22Rv1 (cell line): Measurements from ENCODE around the gene IRX5.

ENCODE experiments used
- H3K27ac ChIP-seq: fragments of 450-650 bp; 2 replicates; pipeline ENCODE4 v1.5.1; 2017
- ZFX ChIP-seq: fragments of 450-650 bp; IDR thresholded peaks from 2 replicates; pipeline ENCODE4 v1.6.1; 2017; ENCODE audit warnings: antibody characterized with exemption, borderline replicate concordance
- TF ChIP-seq, protein P1 (sequence below): fragments of 450-650 bp; IDR thresholded peaks from 2 replicates; pipeline ENCODE4 v1.5.1; 2017; ENCODE audit warnings: mild to moderate bottlenecking

The IRX5 gene

DNA sequence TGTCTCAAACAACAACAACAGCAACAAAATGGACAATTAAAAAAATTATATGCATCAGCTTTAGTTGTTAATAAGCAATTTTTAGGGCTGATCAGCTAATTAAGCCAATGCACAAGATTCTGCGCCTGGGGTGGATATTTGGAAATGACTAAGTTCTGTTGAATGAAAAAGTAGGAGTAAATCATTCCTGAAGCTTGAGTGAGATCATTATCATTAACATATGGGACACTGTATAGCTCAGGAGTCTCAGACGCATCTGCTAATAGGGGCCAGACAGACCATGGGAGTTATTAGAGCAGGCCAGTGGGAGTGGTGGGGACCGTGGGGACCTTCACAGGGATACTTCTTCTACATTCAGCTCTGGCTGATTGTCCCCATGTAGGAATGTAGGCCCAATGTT lies 22.8 kb downstream of the IRX5 start:
- H3K27ac ChIP-seq: no peak overlapping the region
- TF ChIP-seq ZFX: no peak
- TF ChIP-seq, protein P1, sequence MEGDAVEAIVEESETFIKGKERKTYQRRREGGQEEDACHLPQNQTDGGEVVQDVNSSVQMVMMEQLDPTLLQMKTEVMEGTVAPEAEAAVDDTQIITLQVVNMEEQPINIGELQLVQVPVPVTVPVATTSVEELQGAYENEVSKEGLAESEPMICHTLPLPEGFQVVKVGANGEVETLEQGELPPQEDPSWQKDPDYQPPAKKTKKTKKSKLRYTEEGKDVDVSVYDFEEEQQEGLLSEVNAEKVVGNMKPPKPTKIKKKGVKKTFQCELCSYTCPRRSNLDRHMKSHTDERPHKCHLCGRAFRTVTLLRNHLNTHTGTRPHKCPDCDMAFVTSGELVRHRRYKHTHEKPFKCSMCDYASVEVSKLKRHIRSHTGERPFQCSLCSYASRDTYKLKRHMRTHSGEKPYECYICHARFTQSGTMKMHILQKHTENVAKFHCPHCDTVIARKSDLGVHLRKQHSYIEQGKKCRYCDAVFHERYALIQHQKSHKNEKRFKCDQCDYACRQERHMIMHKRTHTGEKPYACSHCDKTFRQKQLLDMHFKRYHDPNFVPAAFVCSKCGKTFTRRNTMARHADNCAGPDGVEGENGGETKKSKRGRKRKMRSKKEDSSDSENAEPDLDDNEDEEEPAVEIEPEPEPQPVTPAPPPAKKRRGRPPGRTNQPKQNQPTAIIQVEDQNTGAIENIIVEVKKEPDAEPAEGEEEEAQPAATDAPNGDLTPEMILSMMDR: no peak

DNA sequence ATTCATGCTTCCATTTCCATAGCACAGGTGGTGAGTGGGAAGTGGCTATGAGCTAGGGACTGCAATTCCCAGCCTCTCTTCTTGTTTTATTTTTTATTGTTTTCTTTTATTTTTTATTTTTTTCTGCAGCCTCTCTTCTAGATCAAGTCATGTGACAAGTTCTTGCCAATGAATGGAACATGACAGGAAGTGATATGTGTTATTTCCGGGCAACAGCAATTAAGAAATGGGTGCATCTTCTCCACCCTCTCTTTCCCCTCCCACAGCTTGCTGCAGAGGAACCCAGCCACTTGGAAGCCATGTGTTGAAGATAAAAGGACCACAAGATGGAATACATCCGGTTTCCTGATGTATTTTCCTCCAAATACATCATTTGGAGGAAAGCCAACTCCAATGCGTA lies 23.6 kb downstream of the IRX5 start:
- TF ChIP-seq, protein P1: no peak
- TF ChIP-seq ZFX: no peak
- no peak overlapping the region for H3K27ac ChIP-seq

DNA sequence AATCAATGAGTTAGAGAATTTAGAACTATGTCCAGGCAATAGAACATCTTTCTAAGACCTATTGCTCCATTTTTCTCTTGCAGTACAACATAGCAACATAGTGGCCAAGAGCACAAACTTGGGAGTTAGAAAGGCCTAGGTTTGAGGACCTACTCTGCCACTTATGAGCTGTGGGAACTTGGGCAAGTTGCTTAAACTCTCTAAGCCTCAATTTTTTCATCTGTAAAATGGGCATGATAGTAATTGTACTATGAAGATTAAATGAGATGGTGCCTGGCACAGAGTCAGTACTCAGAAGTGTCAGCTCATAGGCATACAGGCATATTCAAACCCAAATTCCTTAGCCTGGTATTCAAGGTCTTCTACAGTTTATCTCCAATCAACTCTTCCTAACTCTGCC lies 25.1 kb downstream of the IRX5 start:
- no peak for TF ChIP-seq ZFX
- TF ChIP-seq, protein P1: no peak
- no peak overlapping the region for H3K27ac ChIP-seq

DNA sequence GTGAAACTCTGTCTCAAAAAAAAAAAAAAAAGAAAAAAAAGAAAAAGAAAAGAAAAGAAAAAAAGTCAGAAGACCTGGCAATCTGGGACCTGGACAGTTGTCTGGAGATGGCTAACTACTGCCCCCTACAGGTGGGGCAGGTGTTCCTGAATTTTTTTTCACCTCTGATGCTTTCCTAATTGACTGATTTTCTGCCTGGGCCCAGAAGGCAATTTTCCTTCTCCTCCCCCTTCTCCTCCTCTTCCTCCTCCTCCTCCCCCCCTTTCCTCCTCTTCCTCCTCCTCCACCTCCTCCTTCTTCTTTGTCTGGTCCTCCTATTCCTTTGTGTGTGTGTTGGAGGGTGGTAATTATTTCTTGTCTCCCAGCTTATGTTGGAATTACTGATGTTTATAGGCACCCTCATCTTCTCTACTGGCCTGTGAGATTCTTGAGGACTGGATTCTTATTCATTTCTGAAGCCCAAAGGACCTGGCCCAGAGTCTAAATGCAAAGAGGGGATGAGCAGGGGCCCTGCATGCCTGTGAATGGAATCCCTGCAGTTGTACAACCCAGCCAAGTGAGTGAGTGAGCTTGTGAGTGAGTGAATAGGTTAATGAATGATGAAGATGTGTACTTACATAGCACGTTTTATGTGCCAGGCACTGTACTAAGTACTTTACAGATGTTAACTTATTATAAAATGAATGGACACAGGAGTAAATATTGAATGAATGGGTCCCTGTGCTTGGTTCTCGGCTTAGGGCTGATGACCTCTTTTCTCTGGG lies 26.9 kb downstream of the IRX5 start:
- TF ChIP-seq, protein P1: peak; percentile 86
- no peak for TF ChIP-seq ZFX
- no peak overlapping the region for H3K27ac ChIP-seq

DNA sequence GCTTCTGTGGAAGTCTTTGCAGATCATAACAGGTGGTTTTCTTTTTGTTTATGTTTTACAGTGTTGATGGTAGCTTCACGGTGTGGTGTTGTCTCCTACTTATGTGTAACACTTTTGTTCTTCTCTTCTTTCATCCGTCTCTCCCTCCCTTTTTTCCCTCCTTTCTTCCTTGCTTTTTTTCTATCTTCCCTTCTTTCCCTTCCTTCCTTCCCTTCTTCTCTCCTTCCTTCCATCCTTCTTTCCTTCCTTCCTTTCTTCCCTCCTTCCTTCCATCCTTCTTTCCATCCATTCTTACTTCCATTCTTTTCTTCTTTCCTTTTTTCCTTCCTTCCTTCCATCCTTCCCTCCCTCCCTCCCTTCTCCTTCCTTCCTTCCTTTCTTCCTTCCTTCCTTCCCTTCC lies 31.4 kb downstream of the IRX5 start:
- H3K27ac ChIP-seq: no peak overlapping the region
- no peak for TF ChIP-seq ZFX
- TF ChIP-seq, protein P1: no peak

DNA sequence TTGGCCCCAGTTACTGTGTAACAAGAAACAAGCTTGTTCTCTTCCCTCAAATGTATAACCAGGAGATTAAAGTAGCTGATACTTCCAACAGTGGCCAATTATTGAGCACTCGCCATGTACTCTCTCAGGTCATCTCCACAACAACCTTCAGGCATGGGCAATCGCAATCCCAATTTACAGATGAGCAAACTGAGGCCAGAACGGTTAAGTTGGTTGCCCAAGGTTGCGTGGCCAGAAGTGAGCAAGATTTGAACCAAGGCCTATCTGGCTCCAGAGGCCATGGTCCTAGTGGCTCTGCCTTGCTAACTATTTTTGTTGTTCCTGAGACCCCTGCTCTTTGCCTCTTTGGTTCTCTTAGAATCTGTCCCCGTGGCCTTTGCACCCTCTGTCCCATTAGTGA lies 33.6 kb downstream of the IRX5 start:
- H3K27ac ChIP-seq: no peak overlapping the region
- TF ChIP-seq ZFX: no peak
- TF ChIP-seq, protein P1: no peak

DNA sequence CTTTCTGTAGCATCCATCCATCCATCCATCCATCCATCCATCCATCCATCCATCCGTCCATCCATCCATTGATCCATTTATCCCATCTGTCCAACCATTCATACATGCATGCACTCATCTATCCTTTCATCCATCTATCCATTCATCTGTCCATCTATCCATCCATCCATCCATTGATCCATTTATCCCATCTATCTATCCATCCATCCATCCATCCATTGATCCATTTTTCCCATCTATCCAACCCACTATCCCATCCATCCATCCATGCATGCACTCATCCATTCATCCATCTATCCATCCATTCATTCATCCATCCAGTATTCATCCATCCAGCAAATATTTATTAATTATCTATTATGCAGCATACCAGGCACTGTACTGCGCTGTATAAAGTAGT lies 34.8 kb downstream of the IRX5 start:
- no peak overlapping the region for H3K27ac ChIP-seq

More for the DNA sequence above, 34.8 kb downstream of the IRX5 start:
- TF ChIP-seq ZFX: no peak
- TF ChIP-seq, protein P1: no peak
